Bronchus fibroblast of lung (primary cell): ENCODE measurements around the gene SERPINI1. TPM values are rescaled to one million over a fixed set of nuclear protein-coding genes. Genes with fewer than 3 reads are reported as not detected.

ENCODE experiments used
- total RNA-seq: library from RNA; depleted of rRNA; stranded (reverse); fragments of >200 nt; gene quantifications from 2 replicates; pipeline ENCODE4 v1.2.3, GENCODE V29; 2015

The SERPINI1 gene
- 1.5 and 2.1 TPM in 2 replicates for total RNA-seq

GRCh38 chr3:167735233-167736138 is at the start of gene SERPINI1:
Gene SERPINI1, plus strand, starts transcription at chr3:167735721. Its CDS starts 53,408 bp downstream, at chr3:167789129.

GRCh38 chr3:167734498-167735232 is 856 bp upstream of the SERPINI1 start, which contains the start of gene PDCD10:
Gene PDCD10, minus strand, starts transcription at chr3:167734892. Its CDS starts 14,735 bp downstream, at chr3:167720157.

Other genes with a start within 250 kb of the SERPINI1 start
- gene WDR49, start 81.8 kb upstream of the SERPINI1 start, total RNA-seq, result not detected in 2 replicates
- 46.2 and 47.7 TPM in 2 replicates for gene PDCD10, start 829 bp upstream of the SERPINI1 start, total RNA-seq